Suprapubic skin (tissue), 4 donors: ENCODE results near the gene RHEB. TPM values are rescaled to one million over a fixed set of nuclear protein-coding genes. Genes with fewer than 3 reads are reported as not detected.
"Not testable (repeated sequence)": the region's sequence is repeated elsewhere in the genome, so short reads cannot be mapped to it uniquely, and the experiment has no call there.

Experiments
- DNase-seq, 2 donors: peaks; one replicate each; pipeline ENCODE4 v3.0.0-alpha.2; 2019; ENCODE audit warnings: low spot score in 2 of 2
- H3K27ac ChIP-seq: fragments of 200-600 bp; sonication (generic); one replicate; pipeline ENCODE4 v1.5.1; 2019
- H3K27me3 ChIP-seq: fragments of 200-600 bp; sonication (generic); one replicate; pipeline ENCODE4 v1.5.1; 2019
- H3K36me3 ChIP-seq: fragments of 200-600 bp; sonication (generic); one replicate; pipeline ENCODE4 v1.5.1; 2019
- H3K4me1 ChIP-seq: fragments of 200-600 bp; sonication (generic); one replicate; pipeline ENCODE4 v1.5.1; 2019
- H3K4me3 ChIP-seq: fragments of 200-600 bp; sonication (generic); one replicate; pipeline ENCODE4 v1.5.1; 2019; ENCODE audit warnings: mild to moderate bottlenecking
- H3K9me3 ChIP-seq: fragments of 200-600 bp; sonication (generic); one replicate; pipeline ENCODE4 v1.5.1; 2019
- EP300 ChIP-seq: sonication (generic); formaldehyde crosslinking; IDR thresholded peaks from one replicate; pipeline ENCODE4 v1.6.1; 2017; ENCODE audit warnings: antibody characterized with exemption
- POLR2A ChIP-seq, 2 donors: fragments of 450-650 bp; IDR thresholded peaks; one replicate each; pipeline ENCODE4 v1.6.1; 2017; ENCODE audit warnings: antibody characterized with exemption in 2 of 2, mild to moderate bottlenecking in 2 of 2, moderate library complexity in 2 of 2
- POLR2AphosphoS5 ChIP-seq, 3 donors: sonication (generic); formaldehyde crosslinking; IDR thresholded peaks; one replicate each; pipeline ENCODE4 v1.6.1; 2017; ENCODE audit warnings: antibody characterized with exemption in 3 of 3
- WGBS: methylation state at CpG from one replicate; pipeline ENCODE4 v1.1.5; 2018; 5-methylcytosine and 5-hydroxymethylcytosine counted together
- total RNA-seq, 4 donors: library from RNA; depleted of rRNA; stranded (reverse); fragments of >200 nt; gene quantifications; one replicate each; pipeline ENCODE4 v1.1.0, GENCODE V29; 2016
- TF ChIP-seq, protein P1 (sequence below), 2 donors: fragments of 200-600 bp in 1 of 2; fragments of 450-650 bp in 1 of 2; sonication (generic) in 1 of 2; IDR thresholded peaks; one replicate each; pipeline ENCODE4 v1.5.1; 2016 to 2019; ENCODE audit warnings: antibody characterized with exemption in 2 of 2, mild to moderate bottlenecking in 1 of 2, moderate library complexity in 1 of 2

The RHEB gene
- total RNA-seq, 4 donors from 2014 or later: 46.5 to 62.2 (median 53.9) TPM

DNA sequence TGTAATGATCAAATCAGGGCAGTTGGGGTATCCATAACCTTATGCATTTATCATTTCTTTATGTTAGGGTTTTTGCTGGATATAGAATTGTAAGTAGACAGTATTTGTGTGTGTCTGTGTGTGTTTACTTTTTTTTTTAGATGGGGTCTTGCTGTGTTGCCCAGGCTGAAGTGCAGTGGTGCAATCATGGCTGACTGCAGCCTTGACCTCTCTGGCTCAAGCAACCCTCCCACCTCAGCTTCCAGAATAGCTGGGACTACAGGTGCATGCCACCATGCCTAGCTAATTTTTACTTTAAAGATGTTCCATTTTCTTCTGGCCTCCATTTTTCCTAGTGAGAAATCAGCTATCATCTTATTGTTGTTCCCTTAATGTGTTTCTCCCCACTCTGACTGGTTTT, 10.1 kb upstream of the RHEB start:
- DNase-seq: no peak
- Histone ChIP-seq H3K27ac (no peak overlapping the region), H3K4me1 (no peaks in the 10 kb centered on the region), H3K9me3 (peaks cover 13% of the 10 kb centered on the region), H3K36me3 (no peaks in the 10 kb centered on the region), H3K27me3 (no peaks in the 10 kb centered on the region), H3K4me3 (no peak overlapping the region)
- TF ChIP-seq POLR2A (IDR thresholded peaks at IDR 0.05) (no peak), EP300 (no peak), POLR2AphosphoS5 (IDR thresholded peaks at IDR 0.05) (no peak)
- TF ChIP-seq, protein P1, sequence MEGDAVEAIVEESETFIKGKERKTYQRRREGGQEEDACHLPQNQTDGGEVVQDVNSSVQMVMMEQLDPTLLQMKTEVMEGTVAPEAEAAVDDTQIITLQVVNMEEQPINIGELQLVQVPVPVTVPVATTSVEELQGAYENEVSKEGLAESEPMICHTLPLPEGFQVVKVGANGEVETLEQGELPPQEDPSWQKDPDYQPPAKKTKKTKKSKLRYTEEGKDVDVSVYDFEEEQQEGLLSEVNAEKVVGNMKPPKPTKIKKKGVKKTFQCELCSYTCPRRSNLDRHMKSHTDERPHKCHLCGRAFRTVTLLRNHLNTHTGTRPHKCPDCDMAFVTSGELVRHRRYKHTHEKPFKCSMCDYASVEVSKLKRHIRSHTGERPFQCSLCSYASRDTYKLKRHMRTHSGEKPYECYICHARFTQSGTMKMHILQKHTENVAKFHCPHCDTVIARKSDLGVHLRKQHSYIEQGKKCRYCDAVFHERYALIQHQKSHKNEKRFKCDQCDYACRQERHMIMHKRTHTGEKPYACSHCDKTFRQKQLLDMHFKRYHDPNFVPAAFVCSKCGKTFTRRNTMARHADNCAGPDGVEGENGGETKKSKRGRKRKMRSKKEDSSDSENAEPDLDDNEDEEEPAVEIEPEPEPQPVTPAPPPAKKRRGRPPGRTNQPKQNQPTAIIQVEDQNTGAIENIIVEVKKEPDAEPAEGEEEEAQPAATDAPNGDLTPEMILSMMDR (IDR thresholded peaks at IDR 0.05): no peak

DNA sequence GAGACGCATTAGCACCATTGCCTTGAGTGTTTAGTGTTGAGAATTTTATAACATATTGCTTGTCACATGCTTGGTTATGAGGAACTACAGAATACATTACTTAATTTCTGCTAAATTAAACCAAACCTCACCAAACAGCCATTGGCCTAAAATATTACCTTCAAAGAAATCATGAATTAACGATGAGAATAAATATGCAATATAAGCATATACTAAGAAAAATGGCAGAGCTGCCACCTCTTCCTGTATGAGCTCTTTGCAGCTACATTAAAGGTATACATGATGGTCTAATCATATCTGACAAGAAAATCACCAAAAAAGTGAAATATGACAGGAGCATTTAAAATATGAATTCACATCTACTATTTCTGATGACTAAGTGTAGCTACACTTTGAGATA, 5.2 kb upstream of the RHEB start:
- DNase-seq: no peak
- WGBS: 91% methylated on average over 2 of the region's 2 CpGs
- Histone ChIP-seq H3K4me3 (no peak overlapping the region), H3K9me3 (peaks cover 4% of the 10 kb centered on the region), H3K27me3 (no peaks in the 10 kb centered on the region), H3K4me1 (peaks cover 11% of the 10 kb centered on the region), H3K27ac (no peak overlapping the region), H3K36me3 (no peaks in the 10 kb centered on the region)
- TF ChIP-seq, protein P1 (IDR thresholded peaks at IDR 0.05): no peak
- TF ChIP-seq POLR2AphosphoS5 (IDR thresholded peaks at IDR 0.05) (no peak), EP300 (no peak), POLR2A (IDR thresholded peaks at IDR 0.05) (no peak)

DNA sequence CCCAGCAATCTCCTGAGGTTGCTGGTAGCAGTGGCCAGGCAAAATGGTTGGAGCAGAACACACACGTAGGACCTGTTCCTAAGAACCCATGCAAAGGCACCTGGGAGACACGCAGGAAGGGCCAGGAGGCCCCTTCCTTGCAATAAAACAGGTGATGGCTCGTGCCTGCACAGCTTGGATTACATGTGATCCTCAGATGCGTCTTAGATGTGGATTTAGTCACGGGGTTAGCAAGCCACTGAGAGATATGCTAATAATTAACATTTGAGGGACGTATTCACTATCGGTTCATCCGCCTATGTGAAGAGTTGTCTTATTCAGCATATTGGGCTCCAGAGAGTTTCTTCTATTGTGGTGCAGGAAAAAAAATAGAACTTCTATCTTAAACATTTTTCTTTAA, 4.6 kb upstream of the RHEB start:
- WGBS: 85% methylated on average over 7 of the region's 8 CpGs
- Histone ChIP-seq H3K4me3 (no peak overlapping the region), H3K9me3 (no peaks in the 10 kb centered on the region), H3K27ac (no peak overlapping the region), H3K4me1 (peaks cover 11% of the 10 kb centered on the region), H3K36me3 (no peaks in the 10 kb centered on the region), H3K27me3 (no peaks in the 10 kb centered on the region)
- DNase-seq: no peak
- TF ChIP-seq POLR2A (IDR thresholded peaks at IDR 0.05) (no peak), POLR2AphosphoS5 (IDR thresholded peaks at IDR 0.05) (no peak), EP300 (no peak)
- TF ChIP-seq, protein P1 (IDR thresholded peaks at IDR 0.05): no peak

DNA sequence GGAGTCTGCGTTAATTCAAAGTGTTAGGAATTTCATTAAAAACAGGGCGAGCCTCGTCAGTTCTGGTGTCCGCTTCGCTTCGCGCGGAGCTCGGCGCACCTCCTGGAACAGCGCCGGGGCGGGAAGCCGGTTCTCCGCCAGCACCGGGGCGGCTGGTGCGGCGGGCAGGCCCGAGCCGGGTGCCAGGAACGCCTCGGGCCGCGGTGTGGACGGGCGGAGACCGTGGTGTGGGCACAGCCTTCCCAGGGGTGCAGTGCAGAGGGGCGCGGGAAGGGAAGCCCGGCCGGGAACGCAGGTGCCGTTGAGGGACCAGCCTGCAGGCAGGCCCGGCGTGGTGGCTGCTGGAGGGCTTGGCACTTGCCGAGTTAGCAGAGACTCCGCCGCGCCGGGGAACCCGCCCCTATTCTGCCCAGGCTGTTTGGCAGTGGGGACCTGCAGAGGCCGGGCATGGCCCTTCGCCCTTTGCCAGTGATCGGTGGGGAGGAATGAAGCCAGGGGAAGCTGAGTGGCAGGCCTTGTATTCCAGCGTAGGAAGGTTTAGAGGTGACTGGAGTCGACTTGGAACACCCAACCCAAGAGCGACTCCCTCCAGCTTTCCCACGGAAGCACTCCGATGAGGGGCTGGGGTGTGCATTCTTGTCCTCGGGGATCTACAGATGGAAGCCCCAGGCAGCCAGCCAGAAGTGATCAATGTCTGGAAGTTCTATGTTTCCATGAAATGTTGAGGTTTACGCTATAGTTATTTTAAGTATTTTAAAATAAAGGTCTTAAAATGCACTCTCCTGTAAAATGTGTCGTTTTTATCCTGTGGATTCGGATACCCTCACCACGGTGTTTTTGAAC, 945 bp upstream of the RHEB start:
- DNase-seq: peak; percentile 85 to 90
- TF ChIP-seq POLR2A (IDR thresholded peaks at IDR 0.05) (no peak), POLR2AphosphoS5 (IDR thresholded peaks at IDR 0.05) (no peak), EP300 (no peak)
- TF ChIP-seq, protein P1 (IDR thresholded peaks at IDR 0.05): no peak
- WGBS: 15% methylated on average over 22 of the region's 55 CpGs

DNA sequence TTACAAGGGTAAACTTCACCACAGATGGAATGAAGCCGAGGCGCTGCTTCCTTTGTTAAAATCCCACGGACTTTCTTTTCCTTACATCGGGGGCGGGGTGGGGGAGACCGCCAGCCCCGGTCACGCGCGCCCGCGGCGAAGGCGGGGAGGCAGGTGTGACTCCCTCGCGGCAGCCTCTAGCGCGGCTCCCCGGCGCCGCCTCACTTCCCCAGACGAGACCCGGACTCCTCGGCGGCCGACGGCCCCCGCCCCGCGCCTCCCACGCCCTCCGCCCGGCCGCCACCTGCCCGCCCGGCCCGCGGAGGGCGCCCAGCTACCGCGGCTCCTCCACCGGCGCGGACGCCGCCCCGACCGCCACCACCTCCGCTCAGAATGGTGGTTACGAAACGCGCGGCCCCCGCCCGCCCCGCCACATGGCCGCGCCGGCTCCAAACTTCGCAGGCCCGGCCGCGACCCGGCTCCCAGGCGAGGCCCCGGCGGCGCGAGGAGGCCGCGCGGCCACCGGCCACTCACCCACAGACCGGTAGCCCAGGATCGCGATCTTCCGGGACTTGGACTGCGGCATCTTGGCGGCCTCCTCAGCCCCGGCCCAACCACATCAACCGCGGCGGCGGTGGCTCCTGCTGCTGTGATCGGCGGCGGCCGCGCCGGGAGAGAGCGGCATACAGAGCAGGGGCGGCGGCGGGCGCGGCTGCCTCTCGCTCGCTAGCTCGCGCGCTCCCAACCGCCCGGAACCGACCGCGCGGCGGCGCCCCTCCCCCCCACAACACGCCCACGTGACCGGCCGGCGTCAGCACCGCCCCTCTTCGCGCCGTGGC, 539 bp downstream of the RHEB start:
- peak in 1 of 2 donors; percentile 80 for DNase-seq
- peak in 1 of 2 donors; percentile 43 for TF ChIP-seq POLR2A (IDR thresholded peaks at IDR 0.05)
- Histone ChIP-seq H3K27ac (peak overlapping the region; percentile 98), H3K4me1 (peaks cover 27% of the 10 kb centered on the region), H3K4me3 (peak overlapping the region; percentile 71)
- H3K27me3 ChIP-seq, H3K9me3 ChIP-seq, H3K36me3 ChIP-seq: not testable (repeated sequence)
- WGBS: 6% methylated on average over 2 of the region's 118 CpGs

More for the DNA sequence above, 945 bp upstream of the RHEB start:
- Histone ChIP-seq H3K4me3 (peak overlapping the region; percentile 71), H3K9me3 (no peaks in the 10 kb centered on the region), H3K36me3 (no peaks in the 10 kb centered on the region), H3K27ac (peak overlapping the region; percentile 98), H3K4me1 (peaks cover 23% of the 10 kb centered on the region), H3K27me3 (no peaks in the 10 kb centered on the region)
